HCT116 (cell line): ENCODE results near the gene SAMD4A.

Experiments
- EZH2 ChIP-seq: fragments of 200-600 bp; sonication (generic); IDR thresholded peaks from 2 replicates; pipeline ENCODE4 v1.6.1; 2017; ENCODE audit warnings: antibody characterized with exemption, mixed run types
- EZH2phosphoT487 ChIP-seq: fragments of 200-600 bp; IDR thresholded peaks from 2 replicates; pipeline ENCODE4 v1.6.1; 2018; ENCODE audit warnings: antibody characterized with exemption, borderline replicate concordance
- JUND ChIP-seq: IDR thresholded peaks from 2 replicates; pipeline ENCODE4 v1.6.1; 2012
- POLR2A ChIP-seq: IDR thresholded peaks from 2 replicates; pipeline ENCODE4 v1.7.0; 2011; ENCODE audit warnings: borderline replicate concordance; ENCODE audit not compliant: insufficient read depth, insufficient read length; ENCODE audit errors: extremely low read depth
- POLR2AphosphoS5 ChIP-seq: IDR thresholded peaks from 2 replicates; pipeline ENCODE4 v1.6.1; 2011; ENCODE audit warnings: mild to moderate bottlenecking, low read depth, low read length, moderate library complexity
- RAD21 ChIP-seq: IDR thresholded peaks from 2 replicates; pipeline ENCODE4 v1.6.1; 2012; ENCODE audit warnings: low read depth, mild to moderate bottlenecking
- SIN3A ChIP-seq: IDR thresholded peaks from 2 replicates; pipeline ENCODE4 v1.6.1; 2012; ENCODE audit warnings: low read depth
- SRF ChIP-seq: IDR thresholded peaks from 2 replicates; pipeline ENCODE4 v1.6.1; 2012; ENCODE audit warnings: low read depth
- TCF7L2 ChIP-seq: IDR thresholded peaks from 2 replicates; pipeline ENCODE4 v1.7.0; 2011; ENCODE audit warnings: borderline replicate concordance, inconsistent platforms; ENCODE audit not compliant: insufficient read depth, insufficient read length; ENCODE audit errors: extremely low read depth
- ZBTB33 ChIP-seq: IDR thresholded peaks from 2 replicates; pipeline ENCODE4 v1.6.1; 2011; ENCODE audit warnings: mild to moderate bottlenecking, low read length, moderate library complexity; ENCODE audit not compliant: insufficient replicate concordance; ENCODE audit errors: extremely low read depth
- ZNF274 ChIP-seq: fragments of 200-500 bp; sonication (Bioruptor generic); IDR thresholded peaks from 2 replicates; pipeline ENCODE4 v1.6.1; 2014; ENCODE audit warnings: mild to moderate bottlenecking, low read depth, low read length, inconsistent platforms
- TF ChIP-seq, protein P1 (sequence below), 3 experiments: fragments of 200-600 bp in 1 of 3; sonication (generic) in 1 of 3; IDR thresholded peaks in 2 of 3; conservative IDR thresholded peaks in 1 of 3; 2 replicates each; pipeline ENCODE4 v1.5.1; 2012 to 2017; ENCODE audit warnings: low read depth in 2 of 3, low read length in 2 of 3, antibody characterized with exemption in 1 of 3, borderline replicate concordance in 1 of 3, control low read depth in 1 of 3, mild to moderate bottlenecking in 1 of 3, mixed read lengths in 1 of 3, mixed run types in 1 of 3, moderate library complexity in 1 of 3; ENCODE audit not compliant: insufficient read depth in 1 of 3
- TF ChIP-seq, protein P2 (sequence below): IDR thresholded peaks from 2 replicates; pipeline ENCODE4 v1.6.1; 2012; ENCODE audit warnings: low read depth
- TF ChIP-seq, protein P3 (sequence below): IDR thresholded peaks from 2 replicates; pipeline ENCODE4 v1.6.1; 2012

DNA sequence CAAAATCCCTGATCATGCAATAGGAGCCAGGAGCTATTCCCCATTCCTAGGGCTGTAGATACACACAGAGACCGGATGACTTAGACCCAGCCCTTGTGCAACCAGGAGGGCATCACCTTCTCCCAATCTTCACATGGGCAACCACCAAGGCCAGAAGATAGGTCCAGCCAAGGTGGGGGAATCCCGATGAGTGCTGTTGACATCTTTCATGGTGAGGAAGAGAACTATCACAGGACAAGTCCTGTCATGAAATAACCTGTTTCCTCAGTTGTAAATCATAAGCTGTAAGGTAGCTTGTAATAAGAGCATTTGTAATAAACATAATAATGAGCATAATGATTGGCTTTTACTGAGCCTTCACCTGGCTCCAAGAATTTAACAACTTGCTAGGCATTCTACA lies 246.2 kb downstream of the SAMD4A start:
- TF ChIP-seq RAD21 (no peak), POLR2A (no peak), EZH2phosphoT487 (no peak), ZNF274 (no peak), POLR2AphosphoS5 (no peak), ZBTB33 (no peak), SRF (no peak), JUND (no peak), TCF7L2 (no peak), SIN3A (no peak), EZH2 (no peak)
- TF ChIP-seq, protein P1, sequence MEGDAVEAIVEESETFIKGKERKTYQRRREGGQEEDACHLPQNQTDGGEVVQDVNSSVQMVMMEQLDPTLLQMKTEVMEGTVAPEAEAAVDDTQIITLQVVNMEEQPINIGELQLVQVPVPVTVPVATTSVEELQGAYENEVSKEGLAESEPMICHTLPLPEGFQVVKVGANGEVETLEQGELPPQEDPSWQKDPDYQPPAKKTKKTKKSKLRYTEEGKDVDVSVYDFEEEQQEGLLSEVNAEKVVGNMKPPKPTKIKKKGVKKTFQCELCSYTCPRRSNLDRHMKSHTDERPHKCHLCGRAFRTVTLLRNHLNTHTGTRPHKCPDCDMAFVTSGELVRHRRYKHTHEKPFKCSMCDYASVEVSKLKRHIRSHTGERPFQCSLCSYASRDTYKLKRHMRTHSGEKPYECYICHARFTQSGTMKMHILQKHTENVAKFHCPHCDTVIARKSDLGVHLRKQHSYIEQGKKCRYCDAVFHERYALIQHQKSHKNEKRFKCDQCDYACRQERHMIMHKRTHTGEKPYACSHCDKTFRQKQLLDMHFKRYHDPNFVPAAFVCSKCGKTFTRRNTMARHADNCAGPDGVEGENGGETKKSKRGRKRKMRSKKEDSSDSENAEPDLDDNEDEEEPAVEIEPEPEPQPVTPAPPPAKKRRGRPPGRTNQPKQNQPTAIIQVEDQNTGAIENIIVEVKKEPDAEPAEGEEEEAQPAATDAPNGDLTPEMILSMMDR (IDR thresholded peaks at IDR 0.05 in 2 of 3, conservative IDR thresholded peaks at IDR 0.05 in 1 of 3; ENCODE audit: borderline replicate concordance in 1 of 3, insufficient read depth in 1 of 3, low read depth in 2 of 3, low read length in 2 of 3), result no peak
- TF ChIP-seq, protein P2, sequence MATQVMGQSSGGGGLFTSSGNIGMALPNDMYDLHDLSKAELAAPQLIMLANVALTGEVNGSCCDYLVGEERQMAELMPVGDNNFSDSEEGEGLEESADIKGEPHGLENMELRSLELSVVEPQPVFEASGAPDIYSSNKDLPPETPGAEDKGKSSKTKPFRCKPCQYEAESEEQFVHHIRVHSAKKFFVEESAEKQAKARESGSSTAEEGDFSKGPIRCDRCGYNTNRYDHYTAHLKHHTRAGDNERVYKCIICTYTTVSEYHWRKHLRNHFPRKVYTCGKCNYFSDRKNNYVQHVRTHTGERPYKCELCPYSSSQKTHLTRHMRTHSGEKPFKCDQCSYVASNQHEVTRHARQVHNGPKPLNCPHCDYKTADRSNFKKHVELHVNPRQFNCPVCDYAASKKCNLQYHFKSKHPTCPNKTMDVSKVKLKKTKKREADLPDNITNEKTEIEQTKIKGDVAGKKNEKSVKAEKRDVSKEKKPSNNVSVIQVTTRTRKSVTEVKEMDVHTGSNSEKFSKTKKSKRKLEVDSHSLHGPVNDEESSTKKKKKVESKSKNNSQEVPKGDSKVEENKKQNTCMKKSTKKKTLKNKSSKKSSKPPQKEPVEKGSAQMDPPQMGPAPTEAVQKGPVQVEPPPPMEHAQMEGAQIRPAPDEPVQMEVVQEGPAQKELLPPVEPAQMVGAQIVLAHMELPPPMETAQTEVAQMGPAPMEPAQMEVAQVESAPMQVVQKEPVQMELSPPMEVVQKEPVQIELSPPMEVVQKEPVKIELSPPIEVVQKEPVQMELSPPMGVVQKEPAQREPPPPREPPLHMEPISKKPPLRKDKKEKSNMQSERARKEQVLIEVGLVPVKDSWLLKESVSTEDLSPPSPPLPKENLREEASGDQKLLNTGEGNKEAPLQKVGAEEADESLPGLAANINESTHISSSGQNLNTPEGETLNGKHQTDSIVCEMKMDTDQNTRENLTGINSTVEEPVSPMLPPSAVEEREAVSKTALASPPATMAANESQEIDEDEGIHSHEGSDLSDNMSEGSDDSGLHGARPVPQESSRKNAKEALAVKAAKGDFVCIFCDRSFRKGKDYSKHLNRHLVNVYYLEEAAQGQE, result no peak
- TF ChIP-seq, protein P3, sequence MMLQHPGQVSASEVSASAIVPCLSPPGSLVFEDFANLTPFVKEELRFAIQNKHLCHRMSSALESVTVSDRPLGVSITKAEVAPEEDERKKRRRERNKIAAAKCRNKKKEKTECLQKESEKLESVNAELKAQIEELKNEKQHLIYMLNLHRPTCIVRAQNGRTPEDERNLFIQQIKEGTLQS, result no peak
